HG02798 (cell line): ENCODE data around the gene ZNF740.

Experiments
- ATAC-seq: cut with Tn5 transposase; IDR thresholded peaks from one replicate; pipeline ENCODE4 v1.9.1; 2021; ENCODE audit warnings: mild to moderate bottlenecking; ENCODE audit not compliant: unreplicated experiment, poor library complexity

The ZNF740 gene

DNA sequence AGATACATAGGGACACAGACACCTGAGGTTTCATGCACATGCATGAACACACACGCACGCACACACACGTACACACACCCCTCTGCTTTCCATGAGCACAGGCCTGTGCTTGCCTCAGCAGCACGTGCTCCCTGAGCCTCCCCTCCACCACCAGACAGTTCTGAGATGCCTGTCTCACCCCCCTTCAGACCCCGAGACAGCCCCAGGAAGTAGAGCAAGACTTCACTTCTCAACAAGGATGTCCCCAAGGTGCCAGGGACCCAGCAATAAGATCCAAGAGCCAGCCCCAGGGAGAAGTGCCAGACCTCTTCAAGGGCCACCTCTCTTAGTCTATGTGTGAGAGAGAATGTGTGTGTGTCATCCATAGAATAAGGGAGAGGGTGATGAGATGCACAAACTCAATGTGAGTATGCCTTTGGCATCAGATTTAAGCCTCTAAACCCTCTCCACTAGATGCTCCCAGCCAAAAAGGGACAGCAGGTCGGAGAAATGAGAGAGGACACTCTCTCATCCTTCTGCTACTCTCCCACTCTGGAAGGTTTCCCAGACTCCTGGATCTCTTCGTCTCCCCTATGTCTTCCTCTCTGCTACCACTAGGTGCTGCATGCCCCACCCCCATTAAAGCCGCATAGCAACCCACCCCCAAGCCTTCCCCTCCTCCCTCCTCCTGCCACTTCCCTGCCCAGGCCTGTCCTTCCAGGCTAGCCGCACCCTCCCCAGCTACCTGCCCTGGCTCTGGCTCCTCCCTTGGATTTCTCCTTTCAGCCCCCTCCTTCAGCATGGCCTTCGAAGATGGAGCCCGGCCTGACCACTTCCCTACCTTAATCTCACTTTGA is 43.8 kb downstream of the ZNF740 start:
- no peak for ATAC-seq

- ATAC-seq, result no peak
Measured at GRCh38 chr12:53224897-53225634, 44.5 kb downstream of the ZNF740 start.

GRCh38 chr12:53225635-53226424 is 45.3 kb downstream of the ZNF740 start:
- no peak for ATAC-seq

DNA sequence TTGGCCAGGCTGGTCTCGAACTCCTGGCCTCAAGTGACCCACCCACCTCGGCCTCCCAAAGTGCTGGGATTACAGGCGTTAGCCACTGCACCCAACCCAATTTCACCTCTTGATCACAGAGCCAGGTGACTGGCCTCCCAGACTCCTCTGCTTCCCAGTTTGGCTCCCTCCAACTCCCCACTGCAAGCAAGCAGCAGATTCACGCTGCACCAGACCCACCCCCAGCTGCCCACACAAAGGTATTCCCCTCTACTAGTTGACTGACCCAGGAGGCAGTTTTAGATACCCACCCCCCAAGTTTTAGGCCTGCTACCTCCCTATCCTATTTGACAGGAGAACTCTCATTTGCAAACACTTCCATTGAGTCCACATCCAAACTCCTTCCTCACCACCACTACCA is 46.3 kb downstream of the ZNF740 start:
- ATAC-seq, result no peak

GRCh38 chr12:53227341-53227740 is 46.8 kb downstream of the ZNF740 start:
- ATAC-seq, result no peak

GRCh38 chr12:53227836-53228235 is 47.3 kb downstream of the ZNF740 start:
- ATAC-seq, result no peak

DNA sequence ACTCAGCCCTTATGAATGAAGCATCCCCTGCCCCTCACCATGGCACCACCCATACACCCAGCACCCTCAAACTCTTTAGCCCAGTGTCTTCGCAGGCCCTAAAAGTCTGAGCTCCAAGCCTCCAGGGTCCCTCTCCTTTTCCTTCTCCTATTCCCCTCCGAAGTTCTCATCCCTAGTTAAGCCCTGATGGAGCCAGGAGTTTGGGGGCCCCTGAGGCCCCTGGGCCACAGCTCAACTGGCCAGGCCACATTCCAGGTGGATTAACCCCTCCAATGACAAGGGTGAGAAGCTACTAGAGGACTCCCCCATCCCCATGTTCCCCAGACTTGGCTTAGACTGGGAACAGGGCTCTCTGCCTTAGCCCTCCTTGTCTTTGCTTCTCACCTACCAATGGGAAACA is 48.9 kb downstream of the ZNF740 start:
- ATAC-seq, result no peak

- no peak for ATAC-seq
Measured at GRCh38 chr12:53230108-53230845, 49.8 kb downstream of the ZNF740 start.

GRCh38 chr12:53231671-53231920 is 51.1 kb downstream of the ZNF740 start:
- no peak for ATAC-seq

DNA sequence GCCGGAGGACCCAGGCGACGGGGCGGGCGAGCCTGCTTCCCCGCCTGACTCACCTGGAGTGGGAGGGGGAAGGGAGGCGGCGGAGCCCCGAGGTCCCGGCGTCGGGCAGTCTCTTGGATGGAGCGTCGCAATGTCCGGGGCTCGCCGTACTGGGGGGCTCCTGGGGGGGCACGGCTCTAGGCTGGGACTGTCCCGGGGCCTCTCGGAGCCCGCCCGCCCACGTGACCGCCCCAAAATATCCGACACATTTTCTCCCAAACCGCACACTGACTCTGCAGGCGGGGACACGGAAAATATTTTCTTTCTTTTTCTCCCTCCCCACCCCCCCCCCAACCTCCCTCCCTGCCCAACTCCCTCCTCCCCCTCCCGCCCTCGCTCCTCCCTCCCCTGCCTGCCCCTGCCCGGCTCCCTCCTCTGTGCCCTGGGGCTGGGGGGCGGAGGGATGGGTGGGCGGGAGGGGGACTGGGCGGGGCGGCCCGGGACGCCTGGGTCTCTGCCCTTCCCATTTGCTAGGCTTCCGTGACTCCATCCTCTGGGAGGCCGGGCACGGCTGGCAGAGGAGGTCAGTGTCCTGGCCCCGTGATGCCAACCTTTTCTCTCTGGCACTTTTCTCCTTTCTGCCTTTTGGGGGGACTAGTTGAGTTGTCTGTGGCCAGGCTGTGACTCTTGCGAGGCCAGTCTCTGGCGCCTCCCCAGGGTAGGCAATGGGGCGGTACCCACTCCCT is 51.6 kb downstream of the ZNF740 start, which contains the start of gene RARG:
Gene RARG, minus strand, starts transcription at position 289 of the 725 bp plus-strand sequence. CDS start 4,664 bp downstream, outside the sequence.
- ATAC-seq, result peak; percentile 47

DNA sequence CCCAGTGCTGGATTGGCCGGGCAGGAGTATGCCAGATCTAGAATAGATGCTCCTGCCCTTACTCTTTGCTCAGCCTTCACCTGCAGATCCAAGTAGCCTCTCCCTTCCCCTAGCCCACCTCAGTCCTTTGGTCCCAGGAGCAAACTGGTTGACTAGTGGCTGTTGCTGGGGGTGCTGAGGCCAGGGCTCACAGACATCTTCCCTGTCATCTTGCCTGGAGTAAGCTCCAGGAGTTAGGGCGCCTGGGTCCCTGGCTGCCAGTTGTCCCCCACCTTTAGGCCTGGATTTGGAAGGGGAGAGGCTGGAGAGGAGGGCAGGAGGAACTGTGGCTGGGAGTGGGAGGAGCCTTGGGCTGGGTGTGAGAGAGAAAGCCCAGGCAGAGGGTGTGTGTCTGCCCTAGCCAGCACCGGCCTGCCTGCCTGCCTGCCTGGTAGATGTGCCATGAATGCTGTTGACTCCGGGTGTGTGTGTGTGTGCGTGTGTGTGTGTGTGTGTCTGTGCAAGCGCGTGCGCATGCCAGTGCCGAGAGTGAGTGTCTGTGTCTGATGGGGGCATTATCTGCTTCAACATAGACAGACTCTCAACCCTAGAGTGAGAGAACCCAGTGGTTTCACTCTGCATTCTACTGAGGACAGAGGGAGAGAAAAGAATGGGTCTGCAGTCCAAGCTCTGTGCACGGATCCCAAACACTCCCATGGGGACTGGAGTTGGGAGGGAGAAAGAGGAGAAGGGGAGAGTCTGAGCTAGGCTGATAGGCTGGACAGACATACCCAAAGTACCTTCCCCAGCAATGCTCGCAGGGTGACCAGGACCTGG is 52.3 kb downstream of the ZNF740 start:
- no peak for ATAC-seq

- no peak for ATAC-seq
Measured at GRCh38 chr12:53233671-53234121, 53.2 kb downstream of the ZNF740 start.

- no peak for ATAC-seq
Measured at GRCh38 chr12:53234271-53234914, 53.9 kb downstream of the ZNF740 start.

DNA sequence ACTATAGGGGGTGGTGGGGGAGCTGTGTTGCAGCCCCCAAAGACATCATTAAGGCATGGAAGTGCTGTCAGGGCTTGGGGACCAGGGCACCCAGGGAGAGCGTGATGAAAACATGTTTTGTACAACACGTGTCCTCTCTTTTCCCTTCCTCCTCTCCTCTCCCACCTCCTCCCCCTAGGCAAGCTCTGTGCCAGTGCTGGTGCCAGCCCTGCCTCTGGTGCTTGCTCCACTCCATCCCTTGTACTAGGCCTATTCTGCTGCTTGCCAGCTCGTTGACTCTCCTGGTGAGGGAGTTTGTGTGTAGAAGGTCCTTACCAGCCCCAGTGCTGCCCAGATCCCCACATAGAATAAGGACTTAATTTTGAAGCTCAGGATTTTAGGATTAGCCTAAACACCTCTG is 54.6 kb downstream of the ZNF740 start:
- ATAC-seq, result no peak

DNA sequence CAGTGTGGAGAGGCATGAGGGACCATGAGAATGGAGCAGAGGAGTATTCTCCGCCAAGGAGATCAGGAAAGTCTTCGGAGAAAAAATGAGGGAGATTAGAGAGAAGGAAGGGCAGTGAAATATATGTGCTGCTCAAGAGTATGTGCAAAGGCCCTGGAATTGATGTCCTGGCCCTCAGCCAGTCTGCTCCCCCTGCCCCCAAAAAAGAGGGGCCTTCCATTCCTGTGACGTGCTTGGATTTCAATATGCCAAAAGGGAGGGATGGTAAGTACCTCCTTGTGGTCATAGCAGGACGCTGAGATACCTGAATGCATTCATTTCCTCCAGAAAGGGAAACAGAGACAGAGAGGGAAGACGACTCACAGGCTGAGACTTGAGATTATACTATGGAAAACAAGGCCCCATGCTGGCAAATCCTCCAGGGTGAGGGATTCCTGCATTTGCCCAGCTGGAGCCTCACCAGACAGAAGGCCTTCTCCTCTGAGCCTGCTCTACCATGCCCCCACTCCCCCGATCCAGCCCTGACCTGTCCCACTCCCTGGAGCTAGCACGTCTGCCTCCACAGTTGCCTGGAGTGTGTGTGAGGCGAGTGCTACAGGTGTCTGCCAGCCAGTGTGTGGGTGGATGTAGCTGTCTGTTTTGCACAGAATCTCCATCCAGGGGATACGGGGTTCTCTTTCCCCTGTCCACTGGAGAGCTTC is 55.4 kb downstream of the ZNF740 start:
- ATAC-seq, result no peak

GRCh38 chr12:53236443-53237111 is 56.1 kb downstream of the ZNF740 start:
- no peak for ATAC-seq

DNA sequence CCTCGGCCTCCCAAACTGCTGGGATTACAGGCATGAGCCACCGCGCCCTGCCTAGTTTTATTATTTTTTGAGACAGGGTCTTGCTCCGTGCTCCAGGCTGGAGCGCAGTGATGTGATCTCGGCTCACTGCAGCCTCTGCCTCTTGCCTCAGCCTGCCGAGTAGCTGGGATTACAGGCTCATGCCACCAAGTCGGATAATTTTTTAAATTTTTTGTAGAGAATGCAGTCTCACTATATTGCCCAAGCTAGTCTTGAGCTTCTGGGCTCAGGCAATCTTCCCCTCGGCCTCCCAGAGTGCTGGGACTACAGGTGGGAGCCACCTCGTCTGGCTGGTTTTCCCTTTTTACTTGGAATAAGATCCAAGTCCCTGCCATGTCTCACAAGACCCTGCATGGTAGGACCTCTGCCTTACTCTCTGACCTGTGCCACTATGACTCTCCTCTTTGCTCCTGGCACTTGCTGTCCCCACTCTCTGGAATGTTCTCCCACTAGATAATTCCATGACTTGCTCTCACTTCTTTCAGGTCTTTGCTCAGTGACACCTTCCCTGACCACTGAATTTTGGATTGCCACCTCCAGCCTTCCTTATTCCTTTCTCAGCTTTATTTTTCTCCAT is 59.2 kb downstream of the ZNF740 start:
- ATAC-seq, result no peak
